SK-N-SH treated with all-trans-retinoic acid at 6 μM for 48 hours (cell line): Measurements from ENCODE around the gene FOXN1.

Experiments
- ATAC-seq: fragments of 200-7000 bp; cut with Tn5 transposase; 3 replicates; pipeline ENCODE4 v1.9.1; 2020; ENCODE audit warnings: mild to moderate bottlenecking, moderate library complexity
- ARNTL ChIP-seq: fragments of 450-650 bp; formaldehyde crosslinking; IDR thresholded peaks from 2 replicates; pipeline ENCODE4 v1.5.0; 2020; ENCODE audit warnings: low read depth, mild to moderate bottlenecking, moderate library complexity, borderline replicate concordance
- BACH2 ChIP-seq: fragments of 250-450 bp; sonication (Bioruptor Pico); IDR thresholded peaks from 2 replicates; pipeline ENCODE4 v1.9.0; 2021; ENCODE audit warnings: mild to moderate bottlenecking, borderline replicate concordance
- CSDC2 ChIP-seq: fragments of 250-450 bp; sonication (Bioruptor Pico); IDR thresholded peaks from 2 replicates; pipeline ENCODE4 v1.5.0; 2020; ENCODE audit warnings: mild to moderate bottlenecking, moderate library complexity
- CSRNP3 ChIP-seq: fragments of 250-450 bp; sonication (Bioruptor Pico); IDR thresholded peaks from 2 replicates; pipeline ENCODE4 v1.5.1; 2021; ENCODE audit warnings: mild to moderate bottlenecking, moderate library complexity
- ESRRG ChIP-seq: fragments of 250-450 bp; sonication (Bioruptor Pico); IDR thresholded peaks from 2 replicates; pipeline ENCODE4 v1.6.1; 2021; ENCODE audit warnings: mild to moderate bottlenecking
- GLIS3 ChIP-seq: fragments of 250-450 bp; sonication (Bioruptor Pico); IDR thresholded peaks from 2 replicates; pipeline ENCODE4 v1.5.0; 2020; ENCODE audit warnings: mild to moderate bottlenecking, moderate library complexity
- ISL1 ChIP-seq: fragments of 250-450 bp; sonication (Bioruptor Pico); IDR thresholded peaks from 2 replicates; pipeline ENCODE4 v2.1.2; 2022; ENCODE audit warnings: mild to moderate bottlenecking, moderate library complexity
- OSR1 ChIP-seq: fragments of 250-450 bp; sonication (Bioruptor Pico); IDR thresholded peaks from 2 replicates; pipeline ENCODE4 v1.8.0; 2022; ENCODE audit warnings: moderate library complexity, mild to moderate bottlenecking, inconsistent platforms
- PATZ1 ChIP-seq: fragments of 250-450 bp; sonication (Bioruptor Pico); IDR thresholded peaks from 2 replicates; pipeline ENCODE4 v1.8.0; 2020; ENCODE audit warnings: mild to moderate bottlenecking, moderate library complexity, borderline replicate concordance
- POU6F1 ChIP-seq: fragments of 250-450 bp; sonication (Bioruptor Pico); IDR thresholded peaks from 2 replicates; pipeline ENCODE4 v1.8.0; 2021; ENCODE audit warnings: low read depth, mild to moderate bottlenecking, moderate library complexity, borderline replicate concordance
- PPARA ChIP-seq: fragments of 250-450 bp; sonication (Bioruptor Pico); IDR thresholded peaks from 2 replicates; pipeline ENCODE4 v1.5.0; 2020; ENCODE audit warnings: mild to moderate bottlenecking, borderline replicate concordance
- RARB ChIP-seq: fragments of 250-450 bp; sonication (Bioruptor Pico); IDR thresholded peaks from 2 replicates; pipeline ENCODE4 v1.8.0; 2021; ENCODE audit warnings: mild to moderate bottlenecking, moderate library complexity
- SNAI2 ChIP-seq: fragments of 250-450 bp; sonication (Bioruptor Pico); IDR thresholded peaks from 2 replicates; pipeline ENCODE4 v1.5.0; 2020; ENCODE audit warnings: mild to moderate bottlenecking, moderate library complexity
- TCF4 ChIP-seq: fragments of 250-450 bp; sonication (Bioruptor Pico); IDR thresholded peaks from 2 replicates; pipeline ENCODE4 v1.8.0; 2021; ENCODE audit warnings: mild to moderate bottlenecking, moderate library complexity, borderline replicate concordance
- TOX ChIP-seq: fragments of 250-450 bp; sonication (Bioruptor Pico); IDR thresholded peaks from 2 replicates; pipeline ENCODE4 v1.8.0; 2021; ENCODE audit warnings: mild to moderate bottlenecking, moderate library complexity, borderline replicate concordance
- TSHZ2 ChIP-seq: fragments of 250-450 bp; sonication (Bioruptor Pico); IDR thresholded peaks from 2 replicates; pipeline ENCODE4 v1.5.0; 2020; ENCODE audit warnings: mild to moderate bottlenecking, moderate library complexity
- ZC3H10 ChIP-seq: fragments of 250-450 bp; sonication (Bioruptor Pico); IDR thresholded peaks from 2 replicates; pipeline ENCODE4 v1.5.1; 2021; ENCODE audit warnings: mild to moderate bottlenecking, moderate library complexity
- ZFP3 ChIP-seq: fragments of 250-450 bp; sonication (Bioruptor Pico); IDR thresholded peaks from 2 replicates; pipeline ENCODE4 v1.5.0; 2020; ENCODE audit warnings: mild to moderate bottlenecking, moderate library complexity
- ZNF70 ChIP-seq: fragments of 450-650 bp; formaldehyde crosslinking; IDR thresholded peaks from 2 replicates; pipeline ENCODE4 v1.5.0; 2020; ENCODE audit warnings: mild to moderate bottlenecking, moderate library complexity
- ZNF8 ChIP-seq: fragments of 450-650 bp; formaldehyde crosslinking; IDR thresholded peaks from 2 replicates; pipeline ENCODE4 v1.5.0; 2020; ENCODE audit warnings: mild to moderate bottlenecking, moderate library complexity

Gene FOXN1

GRCh38 chr17:28482551-28483199, 23.5 kb upstream of the FOXN1 start:
- TF ChIP-seq ZFP3 = peak; percentile 94
- TF ChIP-seq ZC3H10 (CRISPR knock-in tag) = no peak
- ATAC-seq = no peak

GRCh38 chr17:28484296-28484695, 21.9 kb upstream of the FOXN1 start:
- TF ChIP-seq ESRRG (CRISPR knock-in tag) (no peak), GLIS3 (CRISPR knock-in tag) (no peak), TCF4 (no peak)
- ATAC-seq = no peak

GRCh38 chr17:28485049-28485448, 21.1 kb upstream of the FOXN1 start:
- ATAC-seq = no peak
- TF ChIP-seq ZNF8 = no peak
- no peak for TF ChIP-seq CSRNP3 (CRISPR knock-in tag)
- no peak for TF ChIP-seq PATZ1 (CRISPR knock-in tag)
- TF ChIP-seq OSR1 (CRISPR knock-in tag) = no peak
- no peak for TF ChIP-seq CSDC2 (CRISPR knock-in tag)
- TF ChIP-seq ZNF70 (CRISPR knock-in tag) = no peak
- no peak for TF ChIP-seq POU6F1 (CRISPR knock-in tag)
- no peak for TF ChIP-seq ESRRG (CRISPR knock-in tag)
- no peak for TF ChIP-seq TCF4
- no peak for TF ChIP-seq RARB

GRCh38 chr17:28487881-28488532, 18.1 kb upstream of the FOXN1 start:
- TF ChIP-seq ISL1 (CRISPR knock-in tag) (no peak), ARNTL (CRISPR knock-in tag) (no peak), PATZ1 (CRISPR knock-in tag) (no peak), SNAI2 (CRISPR knock-in tag) (no peak), OSR1 (CRISPR knock-in tag) (no peak), CSRNP3 (CRISPR knock-in tag) (no peak), TCF4 (no peak), PPARA (CRISPR knock-in tag) (no peak), ZNF70 (CRISPR knock-in tag) (no peak), GLIS3 (CRISPR knock-in tag) (no peak), TOX (CRISPR knock-in tag) (no peak), ZC3H10 (CRISPR knock-in tag) (no peak), BACH2 (CRISPR knock-in tag) (no peak), ZFP3 (no peak), CSDC2 (CRISPR knock-in tag) (no peak), TSHZ2 (no peak)
- no peak for ATAC-seq
